LoVo (cell line): ENCODE results near the gene NEBL.

Experiments used
- DNase-seq: peaks from one replicate; pipeline ENCODE4 v3.0.0-alpha.2; 2016; ENCODE audit warnings: low spot score

NEBL gene

DNA sequence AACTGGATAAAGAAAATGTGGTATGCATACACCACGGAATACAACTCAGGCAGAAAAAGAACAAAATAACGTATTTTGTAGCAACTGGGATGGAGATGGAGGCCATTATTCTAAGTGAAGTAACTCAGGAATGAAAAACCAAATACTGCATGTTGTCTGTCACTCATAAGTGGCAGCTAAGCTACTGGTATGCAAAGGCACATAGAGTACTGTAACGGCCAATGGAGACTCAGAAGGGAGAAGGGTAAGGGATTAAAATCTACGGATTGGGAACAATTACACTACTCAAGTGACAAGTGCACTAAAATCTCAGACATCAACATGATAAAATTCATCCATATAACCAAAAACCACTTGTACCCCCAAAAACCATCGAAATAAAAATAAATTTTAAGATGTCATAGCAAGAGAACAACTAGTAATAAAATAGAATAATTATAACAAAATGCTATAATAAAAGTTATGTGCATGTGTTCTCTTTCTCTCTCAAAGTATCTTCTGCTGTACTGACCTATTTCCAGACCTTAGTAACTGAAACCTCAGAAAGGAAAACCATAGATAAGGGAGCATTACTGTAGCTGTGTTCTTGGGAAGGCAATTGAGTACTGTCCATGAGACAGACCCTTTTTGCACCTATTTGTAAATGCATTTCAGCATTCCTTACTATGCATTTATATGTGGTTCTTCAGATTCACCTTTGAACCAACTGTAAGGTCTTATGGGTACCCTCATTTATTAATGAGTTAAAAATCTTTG lies 6.7 kb upstream of the NEBL start:
- no peak for DNase-seq

GRCh38 chr10:20901110-20901509 lies 4.0 kb upstream of the NEBL start:
- DNase-seq: no peak

GRCh38 chr10:20898866-20899535 lies 1.9 kb upstream of the NEBL start:
- no peak for DNase-seq

- DNase-seq: no peak
Measured at GRCh38 chr10:20893297-20893696, 3.8 kb downstream of the NEBL start.

DNA sequence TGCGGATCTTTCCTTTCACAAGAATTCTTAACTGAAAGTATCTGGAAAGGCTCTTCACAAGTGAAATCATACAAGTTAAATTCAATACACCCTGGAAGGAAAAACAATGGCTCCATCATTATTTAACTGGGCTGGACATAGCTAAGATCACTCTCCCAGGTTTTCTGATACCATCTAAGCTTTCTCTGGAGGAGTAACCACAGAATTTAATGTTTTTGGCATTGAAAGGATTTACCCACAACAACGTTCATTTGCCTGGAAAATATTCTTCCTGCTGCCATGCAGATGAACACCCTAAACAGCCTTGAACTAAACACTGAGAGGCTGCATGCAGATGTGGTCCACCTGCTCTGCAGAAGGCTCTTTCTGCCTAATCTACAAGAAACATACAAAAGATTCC lies 4.3 kb downstream of the NEBL start:
- no peak for DNase-seq

- DNase-seq: no peak
Measured at GRCh38 chr10:20892011-20892585, 5.0 kb downstream of the NEBL start.

DNA sequence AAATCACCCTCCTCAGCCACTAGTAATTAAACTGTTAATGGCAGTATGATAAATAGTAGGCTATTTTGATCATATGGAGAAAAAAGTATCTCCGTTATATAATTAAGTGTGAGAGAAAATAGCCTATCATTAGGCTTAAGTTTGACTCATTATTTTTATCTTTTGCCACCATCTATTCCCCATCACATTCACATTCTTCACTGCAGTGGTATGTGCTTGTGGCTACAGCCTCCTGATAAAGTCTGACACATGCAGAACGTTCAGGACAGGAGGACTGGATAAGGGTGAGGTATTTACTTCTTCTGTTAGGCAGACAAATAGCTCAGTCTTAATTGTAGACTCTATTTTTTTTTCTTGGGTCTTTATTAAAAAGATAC lies 5.8 kb downstream of the NEBL start:
- DNase-seq: no peak

GRCh38 chr10:20890491-20891337 lies 6.4 kb downstream of the NEBL start:
- DNase-seq: no peak

GRCh38 chr10:20890009-20890408 lies 7.1 kb downstream of the NEBL start:
- DNase-seq: no peak

DNA sequence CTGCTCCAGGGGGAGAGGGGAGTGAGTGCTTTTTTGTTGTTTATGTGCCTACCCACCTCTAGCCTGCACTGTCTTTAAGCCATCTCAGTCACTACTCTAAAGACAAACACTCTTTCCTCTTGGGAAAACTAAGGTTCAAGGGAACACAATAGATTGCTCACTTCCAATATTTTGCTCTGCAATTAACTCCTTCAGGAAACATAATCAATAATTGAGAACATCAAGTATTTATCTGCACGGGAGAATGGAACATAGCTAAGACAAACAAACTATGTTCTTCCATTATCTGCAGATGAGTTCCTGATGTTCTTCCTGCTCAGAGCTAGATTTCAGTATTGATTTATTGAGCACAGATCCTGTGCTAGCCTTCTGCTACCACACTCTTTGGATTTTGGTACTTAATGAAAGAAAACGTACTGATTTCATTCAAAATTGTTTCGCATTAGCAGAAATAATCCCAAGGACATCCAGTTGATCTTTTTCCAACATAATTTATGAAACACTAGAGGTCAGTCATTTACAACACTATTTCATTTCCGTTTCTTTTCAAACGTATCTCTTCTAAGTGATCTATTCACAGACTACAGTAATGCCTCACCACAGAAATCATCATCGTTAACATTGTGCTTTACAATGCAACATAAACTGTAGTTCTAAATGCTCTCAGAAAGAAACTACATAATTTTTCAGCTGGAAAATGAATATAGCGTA lies 8.3 kb downstream of the NEBL start:
- DNase-seq: no peak

DNA sequence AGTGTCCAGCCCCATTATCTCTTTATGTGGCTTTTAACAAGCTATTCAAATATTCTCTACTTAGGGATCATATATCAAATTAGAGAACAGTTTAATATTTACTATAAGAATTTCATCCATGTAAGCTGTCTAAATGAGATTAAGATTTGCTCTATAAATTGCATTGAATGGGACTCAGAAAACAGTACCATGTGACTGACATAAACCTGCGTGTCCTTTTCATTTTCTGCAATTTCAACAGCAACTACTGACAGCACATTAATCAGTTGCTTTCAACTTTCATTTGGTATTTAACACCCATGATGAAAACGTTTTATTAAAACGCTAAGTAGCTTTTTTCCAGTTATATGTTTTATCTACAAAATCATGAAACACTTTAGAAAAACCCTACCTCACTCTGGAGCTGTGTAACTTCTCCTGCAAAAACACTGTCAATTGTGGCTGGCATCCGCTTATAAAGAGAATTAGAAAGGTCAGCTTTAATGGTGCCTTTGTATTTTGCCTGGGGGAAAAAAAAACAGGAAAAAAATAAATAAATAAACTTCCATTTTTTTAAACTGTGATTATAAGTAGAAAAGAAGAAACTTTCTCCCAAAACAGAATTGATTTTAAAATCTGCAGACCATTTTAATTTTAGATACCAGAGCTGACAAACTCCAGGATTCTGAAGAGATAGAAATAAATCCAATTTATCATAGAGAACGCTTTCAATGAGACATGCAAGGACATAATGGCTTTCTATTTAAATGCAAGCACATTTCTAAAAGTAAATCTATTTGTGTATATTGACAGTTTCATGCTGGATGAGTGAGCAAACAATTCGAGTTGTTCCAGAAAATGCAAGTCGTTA lies 9.2 kb downstream of the NEBL start:
- DNase-seq: no peak

DNA sequence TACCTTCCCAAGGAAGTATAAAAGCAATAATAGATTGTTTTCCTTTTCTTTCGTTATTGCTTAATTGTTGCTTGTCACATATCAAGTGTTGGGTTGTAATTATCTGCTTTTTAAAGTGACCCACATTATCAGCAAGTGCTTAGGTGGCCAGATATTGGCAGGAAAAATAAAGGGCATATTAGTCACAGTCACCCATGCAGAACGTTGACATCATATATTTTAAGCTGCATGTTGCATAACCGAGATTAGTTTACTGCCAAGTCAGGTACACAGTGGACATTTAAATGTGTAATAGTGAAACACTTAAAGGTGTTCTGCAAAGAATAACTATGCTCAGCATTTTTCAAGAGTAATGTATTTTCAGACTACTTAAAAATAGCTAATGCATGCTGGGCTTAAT lies 11.4 kb downstream of the NEBL start:
- no peak for DNase-seq

GRCh38 chr10:20883552-20883951 lies 13.6 kb downstream of the NEBL start:
- no peak for DNase-seq

DNA sequence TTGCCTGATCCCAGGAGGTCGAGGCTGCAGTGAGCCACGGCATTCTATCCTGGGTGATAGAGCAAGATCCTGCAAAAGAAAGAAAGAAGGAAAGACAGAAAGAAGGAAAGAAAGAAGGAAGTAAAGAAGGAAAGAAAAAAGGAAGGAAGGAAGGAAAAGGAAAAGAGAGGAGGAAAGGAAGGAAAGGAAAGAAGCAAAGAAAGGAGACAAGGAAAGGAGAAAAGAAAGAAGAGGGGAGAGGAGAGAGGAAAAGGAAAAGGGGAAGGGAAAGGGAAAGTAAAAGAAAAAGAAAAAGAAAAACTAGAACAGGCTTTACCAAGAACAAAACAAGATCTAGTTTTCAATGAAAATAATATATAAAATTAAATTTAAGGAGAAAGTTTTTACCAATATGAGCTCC lies 15.0 kb downstream of the NEBL start:
- DNase-seq: no peak

DNA sequence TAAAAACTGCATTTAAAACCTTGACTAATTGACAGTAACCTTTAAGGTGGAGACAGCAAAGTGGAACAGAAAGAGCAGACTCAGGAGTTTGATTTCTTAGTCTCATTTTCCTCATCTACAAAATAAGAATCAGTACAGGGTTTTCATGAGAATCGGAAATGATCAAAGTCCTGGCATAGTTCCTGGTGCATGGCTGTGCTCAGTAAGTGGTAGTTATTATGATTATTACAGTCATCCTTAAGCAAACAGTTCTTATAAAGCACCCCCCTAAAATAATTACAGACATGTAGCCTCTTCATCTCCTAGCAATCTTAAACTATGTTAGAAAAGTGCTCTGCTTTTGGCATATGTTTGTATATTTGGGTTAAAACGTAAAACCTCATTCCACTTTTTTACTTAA lies 18.0 kb downstream of the NEBL start:
- no peak for DNase-seq

GRCh38 chr10:20877986-20878983 lies 18.8 kb downstream of the NEBL start:
- DNase-seq: peak; percentile 6

- no peak for DNase-seq
Measured at GRCh38 chr10:20877554-20877953, 19.6 kb downstream of the NEBL start.

DNA sequence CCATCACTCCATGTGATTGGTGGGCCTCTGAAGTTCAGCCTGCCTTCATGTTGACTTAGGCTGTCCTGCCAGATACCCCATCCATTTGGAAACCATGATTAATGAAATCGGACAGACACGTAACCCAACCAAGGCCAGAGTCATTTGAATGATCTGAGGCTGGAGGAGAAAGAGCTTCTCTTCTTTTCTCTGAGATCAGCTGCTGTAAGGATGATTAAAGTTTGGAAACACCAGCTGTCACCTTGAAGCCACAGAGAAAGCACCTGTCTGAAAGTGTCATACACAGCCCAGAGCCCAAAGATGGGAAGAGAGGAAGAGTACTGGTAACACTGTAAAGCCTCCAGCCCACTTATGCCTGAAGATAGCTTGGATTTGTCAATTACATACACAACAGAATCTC lies 22.9 kb downstream of the NEBL start:
- DNase-seq: no peak

DNA sequence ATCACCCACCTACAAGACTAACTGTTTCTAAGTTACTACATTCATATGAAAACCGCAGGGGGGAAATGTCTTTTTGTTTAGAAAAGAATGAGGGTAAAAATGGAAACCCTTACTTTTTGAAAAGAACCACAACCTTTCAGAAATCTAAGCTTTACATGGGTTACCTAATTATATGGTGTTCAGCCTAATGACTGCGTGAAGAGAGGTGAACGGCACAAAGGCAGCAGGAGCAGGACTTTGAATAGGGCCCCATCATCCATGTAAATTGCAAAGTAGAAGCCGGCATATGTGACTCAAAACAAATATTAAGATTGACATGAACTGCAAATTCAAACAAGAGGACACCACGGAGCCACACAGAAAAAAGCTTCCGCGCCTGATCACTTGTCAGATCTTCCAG lies 25.1 kb downstream of the NEBL start:
- DNase-seq: no peak

DNA sequence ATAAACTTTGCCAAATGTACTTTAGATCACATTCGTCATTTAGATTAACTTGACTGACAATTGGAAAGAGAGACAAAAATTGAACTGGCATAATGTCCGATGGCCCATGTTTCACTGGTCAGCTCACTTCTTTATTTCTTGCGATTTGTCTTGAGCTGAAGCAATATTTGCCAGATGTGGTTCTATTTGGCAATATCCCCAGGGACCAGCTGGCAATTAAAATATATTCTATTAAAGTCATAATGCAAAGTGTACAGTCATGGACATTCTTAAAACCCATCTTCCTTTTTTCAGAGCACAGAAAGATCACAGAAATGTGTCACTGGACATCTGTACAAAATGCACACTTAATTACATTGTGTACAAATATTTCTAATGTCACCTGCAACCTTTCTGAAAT lies 26.3 kb downstream of the NEBL start:
- no peak for DNase-seq
